Smooth muscle cell of the pulmonary artery (primary cell): ENCODE results near the gene MAP1LC3B. TPM values are rescaled to one million over a fixed set of nuclear protein-coding genes. Genes with fewer than 3 reads are reported as not detected.

Experiments used
- total RNA-seq: library from RNA; depleted of rRNA; stranded (reverse); fragments of >200 nt; gene quantifications from 2 replicates; pipeline ENCODE4 v1.2.3, GENCODE V29; 2014

MAP1LC3B gene
- total RNA-seq, result 62.6 and 68.9 TPM in 2 replicates

GRCh38 chr16:87391950-87392820, at the start of gene MAP1LC3B:
Gene MAP1LC3B, plus strand, starts transcription at chr16:87392336. Its CDS starts 92 bp downstream, at chr16:87392428.

GRCh38 chr16:87383505-87384161, 8.5 kb upstream of the MAP1LC3B start, which contains the start of gene FBXO31:
Gene FBXO31, minus strand, starts transcription at chr16:87383776. Its CDS starts 32 bp downstream, at chr16:87383744.

Other genes with a start within 250 kb of the MAP1LC3B start
- gene C16orf95, start 74.9 kb upstream of the MAP1LC3B start, total RNA-seq, result 4.0 and 4.6 TPM in 2 replicates
- 43.7 and 48.9 TPM in 2 replicates for gene FBXO31, start 8.6 kb upstream of the MAP1LC3B start, total RNA-seq
- 15.7 and 16.7 TPM in 2 replicates for gene ZCCHC14, start 100.7 kb downstream of the MAP1LC3B start, total RNA-seq
- 0.03 TPM in 1 of 2 replicates, not detected in the other for gene JPH3, start 210.2 kb downstream of the MAP1LC3B start, total RNA-seq